ENCODE data around the gene MAP3K19. TPM values are rescaled to one million over a fixed set of nuclear protein-coding genes. Genes with fewer than 3 reads are reported as not detected.

The MAP3K19 gene
- total RNA-seq, 4 donors from 2014 or later = not detected

DNA sequence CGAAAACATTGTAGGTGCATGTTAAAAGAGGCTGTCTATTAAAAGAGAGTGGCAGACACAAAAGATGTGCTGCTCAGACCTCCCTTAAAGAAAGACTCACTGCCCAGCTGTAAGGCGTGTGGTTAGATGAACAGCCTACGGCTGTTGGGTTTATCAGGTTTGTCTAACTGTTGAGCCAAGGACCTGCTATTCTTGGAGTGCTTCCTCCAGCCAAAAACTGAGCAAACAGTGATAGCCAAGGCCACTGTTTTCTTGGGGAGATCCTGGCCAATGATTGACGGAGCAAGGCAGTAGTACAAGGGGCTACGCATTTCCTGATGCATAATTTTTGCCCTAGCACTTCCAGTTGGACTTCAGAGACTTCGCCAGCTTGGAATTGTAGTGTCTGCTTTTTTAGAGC, 3.4 kb upstream of the MAP3K19 start:
- TF ChIP-seq, protein P1, sequence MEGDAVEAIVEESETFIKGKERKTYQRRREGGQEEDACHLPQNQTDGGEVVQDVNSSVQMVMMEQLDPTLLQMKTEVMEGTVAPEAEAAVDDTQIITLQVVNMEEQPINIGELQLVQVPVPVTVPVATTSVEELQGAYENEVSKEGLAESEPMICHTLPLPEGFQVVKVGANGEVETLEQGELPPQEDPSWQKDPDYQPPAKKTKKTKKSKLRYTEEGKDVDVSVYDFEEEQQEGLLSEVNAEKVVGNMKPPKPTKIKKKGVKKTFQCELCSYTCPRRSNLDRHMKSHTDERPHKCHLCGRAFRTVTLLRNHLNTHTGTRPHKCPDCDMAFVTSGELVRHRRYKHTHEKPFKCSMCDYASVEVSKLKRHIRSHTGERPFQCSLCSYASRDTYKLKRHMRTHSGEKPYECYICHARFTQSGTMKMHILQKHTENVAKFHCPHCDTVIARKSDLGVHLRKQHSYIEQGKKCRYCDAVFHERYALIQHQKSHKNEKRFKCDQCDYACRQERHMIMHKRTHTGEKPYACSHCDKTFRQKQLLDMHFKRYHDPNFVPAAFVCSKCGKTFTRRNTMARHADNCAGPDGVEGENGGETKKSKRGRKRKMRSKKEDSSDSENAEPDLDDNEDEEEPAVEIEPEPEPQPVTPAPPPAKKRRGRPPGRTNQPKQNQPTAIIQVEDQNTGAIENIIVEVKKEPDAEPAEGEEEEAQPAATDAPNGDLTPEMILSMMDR (IDR thresholded peaks at IDR 0.05; ENCODE audit: low read depth) = no peak

DNA sequence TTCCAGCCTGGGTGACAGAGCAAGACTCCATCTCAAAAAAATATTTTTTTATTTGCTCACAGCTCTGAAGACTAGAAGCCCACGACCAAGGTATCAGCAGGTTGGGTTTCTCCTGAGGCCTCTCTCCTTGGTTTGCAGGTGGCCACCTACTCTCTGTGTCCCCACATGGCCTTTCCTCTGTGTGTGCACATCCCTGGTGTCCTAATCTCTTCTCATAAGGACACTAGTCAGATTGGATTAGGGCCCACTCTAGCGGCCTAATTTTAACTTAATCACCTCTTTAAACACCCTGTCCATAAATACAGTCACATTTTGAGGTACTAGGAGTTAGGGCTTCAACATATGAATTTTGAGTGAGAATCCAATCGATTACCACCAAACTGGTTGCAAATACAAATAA, 2.9 kb upstream of the MAP3K19 start:
- TF ChIP-seq, protein P1 (IDR thresholded peaks at IDR 0.05; ENCODE audit: low read depth) = no peak

DNA sequence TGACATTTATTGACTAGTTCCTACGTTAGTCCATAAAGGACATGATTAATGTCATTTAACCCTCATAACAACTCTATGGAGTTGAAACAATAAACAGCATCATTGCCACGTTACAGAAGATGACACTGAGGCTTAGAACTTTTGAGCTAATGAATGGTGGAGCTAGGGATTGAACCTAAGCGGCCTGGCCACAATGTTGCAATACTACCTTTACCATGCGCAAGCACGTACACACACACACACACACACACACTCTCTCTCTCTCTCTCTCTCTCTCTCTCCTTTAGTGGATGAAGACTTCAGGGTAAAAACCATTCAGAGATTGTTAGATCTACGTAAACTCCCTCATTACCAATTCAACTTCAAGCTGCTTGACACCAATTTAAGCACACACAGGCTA, 875 bp upstream of the MAP3K19 start:
- TF ChIP-seq, protein P1 (IDR thresholded peaks at IDR 0.05; ENCODE audit: low read depth) = no peak

DNA sequence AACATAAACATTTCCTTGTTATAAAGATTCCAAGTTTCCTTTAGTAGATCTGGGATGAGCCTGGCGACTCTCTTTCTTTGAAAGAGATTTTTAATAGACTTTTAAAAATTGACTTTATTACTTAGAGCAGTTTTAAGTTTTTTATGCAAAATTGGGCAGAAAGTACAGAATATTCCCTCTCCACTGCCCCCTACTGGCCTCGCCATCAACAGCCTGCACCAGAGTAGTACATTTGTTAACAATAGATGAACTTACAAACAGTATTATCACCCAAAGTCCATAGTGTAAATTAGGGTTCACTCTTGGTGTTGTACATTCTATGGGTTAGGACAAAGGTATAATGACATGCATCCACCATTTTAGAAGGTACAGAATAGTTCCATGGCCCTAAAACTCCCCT, 3.9 kb downstream of the MAP3K19 start:
- TF ChIP-seq, protein P1 (IDR thresholded peaks at IDR 0.05; ENCODE audit: low read depth) = no peak

DNA sequence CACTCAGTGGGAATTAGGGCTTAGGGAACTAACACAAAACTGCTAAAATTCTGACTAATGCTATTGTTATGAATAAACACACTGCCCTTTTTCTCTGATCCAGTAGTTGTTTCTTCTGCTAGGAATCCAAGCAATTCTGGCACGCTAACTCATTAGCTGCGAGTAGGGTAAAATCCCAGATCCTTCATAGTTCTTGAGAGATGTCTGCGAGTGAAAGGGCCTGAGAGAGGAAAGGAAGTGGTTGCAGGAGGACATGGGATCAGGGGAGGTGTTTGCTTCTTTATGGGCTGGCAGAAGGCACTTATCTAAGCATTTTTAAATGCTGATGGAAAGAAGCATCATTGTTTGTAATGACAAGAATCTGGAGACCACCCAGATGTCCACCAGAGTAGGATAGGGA, 9.4 kb downstream of the MAP3K19 start:
- TF ChIP-seq, protein P1 (IDR thresholded peaks at IDR 0.05; ENCODE audit: low read depth) = no peak

DNA sequence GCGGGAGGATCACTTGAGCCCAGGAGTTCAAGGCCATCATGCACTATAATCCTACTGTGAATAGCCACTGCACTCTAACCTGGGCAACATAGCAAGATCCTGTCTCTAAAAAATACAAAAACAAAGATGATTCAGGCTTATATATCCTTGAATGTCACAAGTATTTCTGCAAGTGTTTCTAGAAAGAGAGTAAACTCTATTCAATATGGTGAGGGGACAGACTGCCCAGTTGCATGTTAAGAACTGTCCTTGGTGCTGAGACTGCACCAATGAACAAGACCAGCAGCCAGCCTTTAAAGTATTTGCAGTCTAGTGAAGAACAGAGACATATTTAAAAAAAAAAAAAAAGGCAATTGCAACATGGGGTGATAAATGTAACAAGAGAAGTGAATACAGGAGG, 16.4 kb downstream of the MAP3K19 start:
- TF ChIP-seq, protein P1 (IDR thresholded peaks at IDR 0.05; ENCODE audit: low read depth) = no peak

DNA sequence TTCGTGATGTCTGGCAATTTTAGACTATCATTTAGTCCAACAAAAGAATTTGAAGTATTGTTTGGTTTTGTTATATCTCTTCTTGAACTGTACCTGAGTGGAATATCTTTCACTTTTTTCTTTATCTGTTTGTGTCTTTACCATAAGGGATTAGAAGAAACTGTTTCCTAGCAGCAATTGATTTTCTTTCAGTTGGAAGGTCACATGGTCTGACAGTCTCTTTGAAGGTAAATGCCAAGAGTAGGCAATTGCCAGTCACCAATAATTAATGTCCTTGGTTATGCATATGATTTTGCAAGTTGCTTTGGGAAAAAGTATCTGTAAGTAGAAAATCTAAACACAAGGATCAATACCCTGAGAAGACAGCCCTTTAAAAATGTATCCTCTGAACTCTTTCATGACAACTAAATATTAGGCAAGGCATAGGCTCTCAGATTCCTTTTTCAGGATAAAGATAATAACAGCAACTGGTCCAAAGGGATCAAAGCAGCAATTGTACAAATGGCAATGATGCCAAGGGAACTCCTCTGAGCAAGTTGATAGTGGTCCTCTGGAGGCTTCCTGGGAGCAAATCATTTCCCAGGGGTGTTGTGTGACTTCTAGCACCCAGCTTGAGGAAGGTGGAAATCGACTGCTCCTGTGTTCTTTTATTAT, 17.6 kb downstream of the MAP3K19 start:
- TF ChIP-seq, protein P1 (IDR thresholded peaks at IDR 0.05; ENCODE audit: low read depth) = no peak

All from subcutaneous adipose tissue (tissue), 4 donors.